Measurements from ENCODE around the gene RBFA.

Gene RBFA

DNA sequence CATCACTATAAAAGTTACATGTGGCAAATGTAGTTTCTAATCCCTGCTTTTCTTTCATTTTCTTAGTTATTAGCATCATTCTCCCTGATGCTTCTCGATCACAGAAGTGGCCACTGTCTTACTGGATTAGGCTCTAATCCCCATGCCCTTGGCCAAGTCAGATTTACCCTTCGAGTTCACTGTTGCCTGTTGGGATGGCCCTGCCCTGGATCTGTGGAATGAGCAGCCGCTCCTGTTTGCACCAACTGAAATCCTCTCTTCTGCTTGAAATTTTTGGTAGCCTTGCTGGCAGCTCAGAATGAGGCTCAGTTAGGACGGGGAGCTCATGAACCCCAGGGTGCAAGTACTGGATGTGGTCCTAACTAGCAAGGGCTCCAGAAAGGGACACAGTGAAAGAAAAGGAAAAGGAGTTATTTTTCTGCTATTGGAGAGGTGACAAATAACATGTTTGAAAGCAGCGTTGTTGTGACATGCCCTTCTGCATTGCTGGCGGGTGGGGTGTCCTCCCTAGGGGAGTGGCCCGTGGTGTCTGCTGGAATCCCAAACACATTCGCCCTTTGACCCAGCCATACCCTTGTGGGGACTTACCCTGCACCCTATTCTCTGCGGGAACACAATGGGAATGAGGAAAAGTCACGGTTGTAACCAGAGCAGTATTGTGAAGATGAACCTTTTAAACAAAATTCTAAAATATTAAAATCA is 34.5 kb downstream of the RBFA start:
- no peak for TF ChIP-seq CTCF (IDR thresholded peaks at IDR 0.05; ENCODE audit: low read depth, low read length)
- in situ Hi-C loops (cut with HindIII; ENCODE audit: low sequenced_read_pairs): no loop called here

DNA sequence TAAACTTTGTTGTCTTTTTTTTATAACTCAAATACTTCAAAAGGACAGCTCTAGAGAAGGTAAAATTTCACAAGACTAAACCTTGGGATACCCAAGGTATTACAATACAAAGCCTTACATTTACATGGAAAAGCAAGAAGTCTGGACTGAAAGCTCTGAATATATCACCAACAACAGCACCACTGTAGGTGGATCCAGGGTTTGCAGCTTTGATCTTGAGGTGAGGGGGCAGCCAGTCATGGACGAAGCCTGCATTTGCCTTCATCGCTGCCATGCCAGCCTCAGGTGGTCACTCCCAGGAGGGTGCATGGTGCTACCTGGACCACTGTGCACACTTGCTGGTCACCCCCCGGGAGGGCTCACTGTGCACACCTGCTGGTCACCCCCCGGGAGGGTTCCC is 36.6 kb downstream of the RBFA start:
- H3K4me3 ChIP-seq (ENCODE audit: low read depth, low read length): no peak overlapping the region
- no peak for DNase-seq (ENCODE audit: low read depth, low spot score)
- TF ChIP-seq CTCF (IDR thresholded peaks at IDR 0.05; ENCODE audit: low read depth, low read length): no peak
- in situ Hi-C loops (cut with HindIII; ENCODE audit: low sequenced_read_pairs): no loop called here

More for the DNA sequence above, 34.5 kb downstream of the RBFA start:
- no peak for DNase-seq (ENCODE audit: low read depth, low spot score)
- no peak overlapping the region for H3K4me3 ChIP-seq (ENCODE audit: low read depth, low read length)

DNA sequence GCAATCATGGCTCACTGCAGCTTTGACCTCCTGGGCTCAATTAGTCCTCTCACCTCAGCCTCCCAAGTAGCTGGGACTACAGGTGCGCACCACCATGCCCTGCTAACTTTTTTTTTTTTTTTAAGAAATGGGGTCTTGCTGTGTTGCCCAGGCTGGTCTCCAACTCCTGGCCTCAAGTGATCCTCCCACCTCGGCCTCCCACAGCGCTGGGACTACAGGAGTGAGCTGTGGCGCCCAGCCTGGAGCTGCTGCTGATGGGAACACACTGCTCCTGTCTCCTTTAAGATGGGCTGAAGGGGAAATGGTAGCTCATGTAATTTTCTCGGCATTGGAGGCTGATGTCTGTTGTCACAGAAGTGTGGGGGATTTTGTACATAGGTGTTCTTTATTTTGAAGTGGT is 39.9 kb downstream of the RBFA start:
- no peak overlapping the region for H3K4me3 ChIP-seq (ENCODE audit: low read depth, low read length)
- in situ Hi-C loops (cut with HindIII; ENCODE audit: low sequenced_read_pairs): no loop called here
- no peak for TF ChIP-seq CTCF (IDR thresholded peaks at IDR 0.05; ENCODE audit: low read depth, low read length)
- no peak for DNase-seq (ENCODE audit: low read depth, low spot score)

DNA sequence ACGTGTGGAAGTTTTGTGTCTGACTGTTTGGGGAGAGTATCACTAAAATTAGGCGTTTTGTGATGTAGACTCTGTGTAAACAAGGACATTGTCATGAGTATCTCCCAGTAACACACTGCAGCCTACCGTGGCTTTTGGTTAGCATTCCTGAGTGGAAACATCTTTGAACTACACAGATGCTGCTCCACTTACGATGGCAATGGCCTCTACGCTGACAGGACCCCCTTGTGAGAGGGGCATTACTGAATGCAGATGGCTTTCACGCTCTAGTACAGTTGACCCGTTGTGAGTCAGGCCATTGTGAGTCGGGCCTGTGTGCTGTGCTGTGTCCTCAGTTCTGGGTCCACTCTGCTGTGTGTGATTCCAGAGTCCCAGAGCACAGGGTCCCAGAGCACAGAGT is 40.5 kb downstream of the RBFA start:
- H3K4me3 ChIP-seq (ENCODE audit: low read depth, low read length): no peak overlapping the region
- TF ChIP-seq CTCF (IDR thresholded peaks at IDR 0.05; ENCODE audit: low read depth, low read length): no peak
- in situ Hi-C loops (cut with HindIII; ENCODE audit: low sequenced_read_pairs): no loop called here
- no peak for DNase-seq (ENCODE audit: low read depth, low spot score)

GRCh38 chr18:80075940-80076339 is 41.7 kb downstream of the RBFA start:
- in situ Hi-C loops (cut with HindIII; ENCODE audit: low sequenced_read_pairs): no loop called here
- no peak overlapping the region for H3K4me3 ChIP-seq (ENCODE audit: low read depth, low read length)

GRCh38 chr18:80076379-80076778 is 42.1 kb downstream of the RBFA start:
- TF ChIP-seq CTCF (IDR thresholded peaks at IDR 0.05; ENCODE audit: low read depth, low read length): no peak
- in situ Hi-C loops (cut with HindIII; ENCODE audit: low sequenced_read_pairs): no loop called here
- DNase-seq (ENCODE audit: low read depth, low spot score): no peak
- no peak overlapping the region for H3K4me3 ChIP-seq (ENCODE audit: low read depth, low read length)

More at GRCh38 chr18:80075940-80076339, 41.7 kb downstream of the RBFA start:
- TF ChIP-seq CTCF (IDR thresholded peaks at IDR 0.05; ENCODE audit: low read depth, low read length): no peak
- no peak for DNase-seq (ENCODE audit: low read depth, low spot score)
